Pancreas (tissue), 10 donors: Measurements from ENCODE around the gene DNAJC9. TPM values are rescaled to one million over a fixed set of nuclear protein-coding genes. Genes with fewer than 3 reads are reported as not detected.
A peak's percentile ranks its signal among the peaks of the same experiment; 100 is the strongest.

ENCODE experiments used
- ATAC-seq, 4 donors: fragments of 200-7000 bp; cut with Tn5 transposase; one replicate each; pipeline versions ENCODE4 v1.8.0 to v1.9.1; 2020; ENCODE audit warnings: mild to moderate bottlenecking in 4 of 4, moderate library complexity in 4 of 4
- DNase-seq, 6 donors: peaks; one replicate each; pipeline ENCODE4 v3.0.0-alpha.2; 2020
- FAIRE-seq: peaks from 2 replicates; lab custom pipeline; 2012; peaks lifted over from hg19 to GRCh38; lab: Jason Lieb, UNC
- H3K27ac ChIP-seq, 4 donors: fragments of 200-600 bp; sonication (generic); 1 replicate in 3 of 4; 2 replicates in 1 of 4; pipeline versions ENCODE4 v1.5.0 to v1.8.0; 2020
- H3K27me3 ChIP-seq, 4 donors: fragments of 200-600 bp; one replicate each; pipeline ENCODE4 v1.8.0; 2021
- H3K36me3 ChIP-seq, 3 donors: fragments of 200-600 bp; sonication (generic) in 1 of 3; one replicate each; pipeline versions ENCODE4 v1.5.0 to v1.8.0; 2020 to 2021
- H3K4me1 ChIP-seq, 3 donors: fragments of 200-600 bp; one replicate each; pipeline ENCODE4 v1.8.0; 2021
- H3K4me3 ChIP-seq, 4 donors: fragments of 200-600 bp; sonication (generic) in 2 of 4; one replicate each; pipeline versions ENCODE4 v1.5.0 to v1.8.0; 2020 to 2021
- H3K9me3 ChIP-seq, 4 donors: fragments of 200-600 bp; one replicate each; pipeline ENCODE4 v1.8.0; 2021
- WGBS, 2 donors: extraction: QIAGEN DNeasy Blood & Tissue Kit; methylation state at CpG; one replicate each; pipeline ENCODE4 v1.1.7; 2013; 5-methylcytosine and 5-hydroxymethylcytosine counted together
- intact Hi-C, 3 donors: fragments of 100-400 bp; cut with DNase I; formaldehyde crosslinking; loops; one replicate each; pipeline versions ENCODE4 v1.11.1 to v1.14.2; 2022
- polyA plus RNA-seq, 2 donors: library from polyadenylated mRNA; stranded (reverse); fragments of 200-250 nt; gene quantifications; one replicate each; pipeline ENCODE4 v1.2.3, GENCODE V29; 2013
- total RNA-seq, 6 donors: library from RNA; stranded (reverse); fragmentation: NEBNext Ultra II Directional in 4 of 6; extraction: Animal tissue kit (Norgen Biotek cat#: 25700) in 4 of 6; gene quantifications; one replicate each; pipeline versions ENCODE4 v1.2.1 to v1.2.4, GENCODE V29; 2021 to 2023
- TF ChIP-seq, protein P1 (sequence below), 4 donors: fragments of 200-600 bp; sonication (generic) in 3 of 4; IDR thresholded peaks; one replicate each; pipeline versions ENCODE4 v1.5.0 to v1.8.0; 2021; ENCODE audit warnings: antibody characterized with exemption in 4 of 4
- donor health status: healthy with polysubstance abuse.
- donor health status: DM: no; HTN: no; CAD: no; lungs with moderate emphysema.
- donor health status: DM: no; HTN: no; CAD: no.
- donor health status: control.
- donor health status: control.
- donor health status: Bipolar disorder and iron deficiency.
- donor health status: DM: yes; HTN: yes; CAD: no.
- donor health status: DM: no; HTN: no; CAD: no.
- donor health status: DM: no; HTN: no; CAD: no.
- donor health status: DM: yes; HTN: yes; CAD: no.

DNAJC9 gene, protein sequence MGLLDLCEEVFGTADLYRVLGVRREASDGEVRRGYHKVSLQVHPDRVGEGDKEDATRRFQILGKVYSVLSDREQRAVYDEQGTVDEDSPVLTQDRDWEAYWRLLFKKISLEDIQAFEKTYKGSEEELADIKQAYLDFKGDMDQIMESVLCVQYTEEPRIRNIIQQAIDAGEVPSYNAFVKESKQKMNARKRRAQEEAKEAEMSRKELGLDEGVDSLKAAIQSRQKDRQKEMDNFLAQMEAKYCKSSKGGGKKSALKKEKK
- 1 to 10 TPM; 3.7 to 6.7 (median 4.9) TPM for total RNA-seq
- 1 to 10 TPM; 4.9 to 8.5 TPM for polyA plus RNA-seq

DNA sequence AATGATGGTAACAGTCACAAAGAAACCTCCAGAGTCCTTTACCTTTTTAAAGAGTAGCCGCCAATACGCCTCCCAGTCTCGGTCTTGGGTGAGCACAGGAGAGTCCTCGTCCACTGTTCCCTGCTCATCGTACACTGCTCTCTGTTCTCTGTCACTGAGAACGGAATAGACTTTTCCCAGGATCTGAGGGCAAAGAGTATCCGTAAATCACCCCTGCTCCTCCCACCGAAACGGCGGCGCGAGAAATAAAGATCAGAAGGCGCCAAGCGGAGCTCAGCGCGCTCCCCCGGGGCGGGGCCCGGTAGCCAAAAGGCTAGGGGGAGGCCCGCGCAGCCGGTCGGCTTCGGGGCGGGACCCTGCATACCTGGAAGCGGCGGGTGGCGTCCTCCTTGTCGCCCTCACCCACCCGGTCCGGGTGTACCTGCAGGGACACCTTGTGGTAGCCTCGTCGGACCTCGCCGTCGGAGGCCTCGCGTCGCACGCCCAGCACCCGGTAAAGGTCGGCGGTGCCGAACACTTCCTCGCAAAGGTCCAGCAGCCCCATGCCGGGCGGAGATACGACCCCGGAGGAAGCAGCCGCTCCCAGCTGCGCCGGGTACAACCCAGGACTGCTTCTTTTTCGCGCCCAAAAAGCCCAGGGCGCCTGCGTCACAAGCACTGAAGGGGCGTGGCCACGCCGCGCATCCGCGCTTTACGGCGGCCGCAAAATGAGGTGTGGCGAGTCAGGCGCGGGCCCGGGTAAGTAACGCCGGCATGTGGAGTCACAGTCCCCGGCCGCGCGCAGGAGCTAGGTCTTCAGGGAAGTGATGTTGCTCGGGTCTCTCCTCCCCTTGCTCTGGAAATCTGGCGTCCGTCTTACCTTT is at the start of gene DNAJC9:
Gene DNAJC9, minus strand, starts transcription at position 610 of the 863 bp plus-strand sequence. Its CDS starts 66 bp downstream, at position 544.
- TF ChIP-seq, protein P1, sequence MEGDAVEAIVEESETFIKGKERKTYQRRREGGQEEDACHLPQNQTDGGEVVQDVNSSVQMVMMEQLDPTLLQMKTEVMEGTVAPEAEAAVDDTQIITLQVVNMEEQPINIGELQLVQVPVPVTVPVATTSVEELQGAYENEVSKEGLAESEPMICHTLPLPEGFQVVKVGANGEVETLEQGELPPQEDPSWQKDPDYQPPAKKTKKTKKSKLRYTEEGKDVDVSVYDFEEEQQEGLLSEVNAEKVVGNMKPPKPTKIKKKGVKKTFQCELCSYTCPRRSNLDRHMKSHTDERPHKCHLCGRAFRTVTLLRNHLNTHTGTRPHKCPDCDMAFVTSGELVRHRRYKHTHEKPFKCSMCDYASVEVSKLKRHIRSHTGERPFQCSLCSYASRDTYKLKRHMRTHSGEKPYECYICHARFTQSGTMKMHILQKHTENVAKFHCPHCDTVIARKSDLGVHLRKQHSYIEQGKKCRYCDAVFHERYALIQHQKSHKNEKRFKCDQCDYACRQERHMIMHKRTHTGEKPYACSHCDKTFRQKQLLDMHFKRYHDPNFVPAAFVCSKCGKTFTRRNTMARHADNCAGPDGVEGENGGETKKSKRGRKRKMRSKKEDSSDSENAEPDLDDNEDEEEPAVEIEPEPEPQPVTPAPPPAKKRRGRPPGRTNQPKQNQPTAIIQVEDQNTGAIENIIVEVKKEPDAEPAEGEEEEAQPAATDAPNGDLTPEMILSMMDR (IDR thresholded peaks at IDR 0.05), result no peak
- intact Hi-C loops, result no loop called here
- Histone ChIP-seq H3K9me3 (no peaks in the 10 kb centered on the region), H3K4me3 (peak within 1 kb of the TSS; percentile 68 to 94 (median 85)), H3K27ac (peak within 1 kb of the TSS; percentile 46 to 79 (median 70)), H3K36me3 (peaks cover 0 to 5% (median 0%) of the 10 kb centered on the region in 3 donors), H3K27me3 (no peaks in the 10 kb centered on the region), H3K4me1 (peaks cover 0 to 21% (median 10%) of the 10 kb centered on the region in 3 donors)
- ATAC-seq, result peak; percentile 97 to 98 (median 98)
- DNase-seq, result peak; percentile 92 to 100 (median 97)
- FAIRE-seq, result no peak
- WGBS, 2 donors, result 0% methylated on average over 75 to 78 of the region's 78 CpGs

- WGBS, 2 donors, result 76 to 89% methylated on average over 3 of the region's 3 CpGs
- no peak overlapping the region for H3K27ac ChIP-seq
- ATAC-seq, result no peak
- no peaks in the 10 kb centered on the region for H3K9me3 ChIP-seq
- intact Hi-C loops, result no loop called here
- H3K4me1 ChIP-seq, result no peaks in the 10 kb centered on the region
- TF ChIP-seq, protein P1 (IDR thresholded peaks at IDR 0.05), result no peak
- no peaks in the 10 kb centered on the region for H3K36me3 ChIP-seq
- DNase-seq, result no peak
- no peak for FAIRE-seq
- no peaks in the 10 kb centered on the region for H3K27me3 ChIP-seq
- H3K4me3 ChIP-seq, result no peak overlapping the region
These were observed 46.4 kb upstream of the DNAJC9 start for GRCh38 chr10:73293461-73293860.

- Histone ChIP-seq H3K27me3 (no peaks in the 10 kb centered on the region), H3K4me1 (no peaks in the 10 kb centered on the region), H3K9me3 (no peaks in the 10 kb centered on the region), H3K27ac (no peak overlapping the region), H3K4me3 (no peak overlapping the region), H3K36me3 (no peaks in the 10 kb centered on the region)
- no peak for DNase-seq
- WGBS, 2 donors, result 96 to 98% methylated on average over 1 of the region's 1 CpG
- intact Hi-C loops, result no loop called here
- ATAC-seq, result no peak
- no peak for FAIRE-seq
- TF ChIP-seq, protein P1 (IDR thresholded peaks at IDR 0.05), result no peak
These were observed 42.9 kb upstream of the DNAJC9 start for GRCh38 chr10:73289958-73290357.

DNA sequence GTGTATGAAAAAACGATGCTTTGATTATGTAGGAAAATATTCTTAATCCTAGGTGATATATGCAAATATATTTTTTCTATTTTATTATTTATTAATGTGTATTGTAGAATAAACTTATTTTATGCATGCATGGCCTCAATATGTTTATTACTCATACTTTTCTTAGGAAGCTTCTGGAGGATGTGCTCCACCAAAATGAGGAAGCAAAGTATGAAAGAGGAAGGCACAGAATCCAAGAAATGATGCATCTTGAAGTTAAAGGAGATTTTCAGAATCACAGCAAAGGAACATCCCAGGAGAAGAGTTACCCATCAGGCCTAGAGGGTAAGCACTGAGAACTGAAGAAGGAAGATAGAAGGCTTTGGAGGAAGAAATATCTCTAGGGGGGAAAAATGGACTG is 40.4 kb upstream of the DNAJC9 start:
- Histone ChIP-seq H3K36me3 (no peaks in the 10 kb centered on the region), H3K27ac (no peak overlapping the region), H3K27me3 (no peaks in the 10 kb centered on the region), H3K4me1 (no peaks in the 10 kb centered on the region), H3K4me3 (no peak overlapping the region), H3K9me3 (no peaks in the 10 kb centered on the region)
- TF ChIP-seq, protein P1 (IDR thresholded peaks at IDR 0.05), result no peak
- no peak for ATAC-seq
- FAIRE-seq, result no peak
- DNase-seq, result no peak
- intact Hi-C loops, result no loop called here
- WGBS, 2 donors, result 74 to 76% methylated on average over 1 of the region's 1 CpG
